ENCODE results near the gene UBXN2A.

UBXN2A gene

DNA sequence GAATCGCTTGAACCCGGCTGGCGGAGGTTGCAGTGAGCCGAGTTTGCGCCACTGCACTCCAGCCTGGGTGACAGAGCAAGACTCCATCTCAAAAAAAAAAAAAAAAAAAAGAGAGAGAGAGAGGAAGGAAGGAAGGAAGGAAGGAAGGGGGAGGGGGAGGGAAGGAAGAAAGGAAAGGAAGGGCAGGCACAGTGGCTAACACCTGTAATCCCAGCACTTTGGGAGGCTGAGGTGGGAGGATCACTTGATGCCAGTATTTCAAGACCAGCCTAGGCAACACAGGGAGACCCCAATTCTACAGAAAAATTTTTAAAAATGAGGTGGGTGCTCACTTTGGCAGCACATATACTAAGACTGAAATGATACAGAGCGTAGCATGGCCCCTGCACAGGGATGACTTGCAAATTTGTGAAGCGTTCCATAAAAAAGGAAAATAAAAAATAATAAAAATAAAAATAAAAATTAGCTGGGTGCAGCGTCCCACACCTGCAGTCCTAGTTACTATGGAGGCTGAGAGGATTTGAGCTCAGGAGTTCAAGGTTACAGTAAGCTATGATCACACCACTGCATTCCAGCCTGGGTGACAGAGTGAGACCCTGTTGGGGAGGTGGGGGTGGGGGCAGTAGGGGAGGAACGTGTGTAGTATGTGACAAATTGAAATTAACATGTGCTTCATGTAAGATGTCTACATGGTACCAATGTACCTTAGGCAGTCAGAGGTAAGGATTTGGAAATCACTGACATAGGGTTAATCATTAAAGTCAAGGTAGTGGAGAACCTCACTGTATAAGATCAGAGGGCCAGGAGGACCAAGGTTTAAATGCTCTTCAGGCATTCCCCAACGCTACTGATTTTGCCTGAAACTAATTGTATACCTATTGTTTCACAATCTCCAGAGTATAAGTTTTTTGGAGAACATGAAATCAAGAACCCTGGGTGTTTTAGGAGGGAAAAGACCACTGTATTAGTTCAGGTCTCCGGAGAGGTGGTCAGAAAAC lies 105.5 kb downstream of the UBXN2A start:
- no peak for DNase-seq (ENCODE audit: low spot score)

GRCh38 chr2:24046599-24046929 lies 106.3 kb downstream of the UBXN2A start:
- no peak for DNase-seq (ENCODE audit: low spot score)

DNA sequence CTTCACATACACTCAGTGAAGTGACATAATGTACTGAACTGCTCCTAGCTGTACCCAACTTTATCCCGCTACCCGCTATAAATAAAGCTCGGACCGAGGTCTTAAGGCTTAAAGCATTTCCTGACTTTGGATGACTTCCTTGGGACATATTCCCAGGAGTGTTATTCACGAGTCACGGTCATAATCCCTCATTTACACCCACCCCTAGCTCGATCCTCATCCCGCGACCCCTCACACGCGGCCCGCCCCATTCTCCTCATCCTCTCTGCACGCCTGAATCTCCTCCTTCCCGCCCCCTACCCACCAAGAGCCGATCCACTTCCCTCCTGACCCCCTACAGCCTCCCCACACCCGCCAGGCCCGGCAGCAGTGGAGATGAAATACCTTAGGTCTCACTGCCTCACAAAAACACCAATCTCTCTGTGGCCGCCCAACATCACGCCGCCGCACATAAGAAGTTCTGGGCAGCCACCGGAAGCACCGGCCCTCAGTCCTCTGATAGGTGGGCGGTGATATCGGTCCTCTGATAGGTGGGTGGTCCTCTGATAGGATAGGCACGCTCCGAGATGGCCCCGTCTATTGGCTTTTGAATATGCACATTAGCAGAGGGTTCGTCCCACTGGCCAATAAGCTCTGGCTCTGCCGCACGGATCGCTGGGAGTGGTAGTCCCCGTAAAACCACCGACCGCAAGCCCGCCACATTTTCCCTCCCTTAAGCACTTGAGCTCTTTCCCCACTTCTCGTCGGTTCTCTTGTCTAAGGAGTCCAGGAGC lies 106.9 kb downstream of the UBXN2A start, which contains the start of gene WDCP:
WDCP (minus strand) TSS at position 462 of the 773 bp plus-strand sequence. CDS start 7,897 bp downstream, outside the sequence.
- peak; percentile 98 for DNase-seq (ENCODE audit: low spot score)

DNA sequence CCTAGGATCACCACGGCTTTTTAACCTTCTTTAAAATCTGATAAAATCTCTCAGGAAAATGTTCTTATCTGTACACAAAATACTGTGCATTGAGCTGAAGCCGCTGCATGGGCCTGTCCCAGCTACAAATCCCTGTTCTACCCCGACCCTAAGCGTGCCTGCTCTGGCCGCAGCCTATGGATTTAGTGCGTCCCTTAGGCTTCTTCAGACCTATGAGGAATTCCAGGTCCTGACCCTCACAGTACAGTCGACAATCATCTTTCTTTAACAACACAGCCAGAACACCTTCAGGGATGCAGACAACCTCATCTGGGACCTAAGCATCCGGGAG lies 107.4 kb downstream of the UBXN2A start:
- DNase-seq (ENCODE audit: low spot score) = no peak

GRCh38 chr2:24048769-24049484 lies 108.7 kb downstream of the UBXN2A start:
- no peak for DNase-seq (ENCODE audit: low spot score)

- DNase-seq (ENCODE audit: low spot score) = peak; percentile 37
Observed at GRCh38 chr2:24049485-24050021, 109.3 kb downstream of the UBXN2A start, which contains the start of gene FKBP1B. Gene FKBP1B (plus strand): TSS chr2:24049741. CDS start chr2:24049850, 109 bp downstream.

DNA sequence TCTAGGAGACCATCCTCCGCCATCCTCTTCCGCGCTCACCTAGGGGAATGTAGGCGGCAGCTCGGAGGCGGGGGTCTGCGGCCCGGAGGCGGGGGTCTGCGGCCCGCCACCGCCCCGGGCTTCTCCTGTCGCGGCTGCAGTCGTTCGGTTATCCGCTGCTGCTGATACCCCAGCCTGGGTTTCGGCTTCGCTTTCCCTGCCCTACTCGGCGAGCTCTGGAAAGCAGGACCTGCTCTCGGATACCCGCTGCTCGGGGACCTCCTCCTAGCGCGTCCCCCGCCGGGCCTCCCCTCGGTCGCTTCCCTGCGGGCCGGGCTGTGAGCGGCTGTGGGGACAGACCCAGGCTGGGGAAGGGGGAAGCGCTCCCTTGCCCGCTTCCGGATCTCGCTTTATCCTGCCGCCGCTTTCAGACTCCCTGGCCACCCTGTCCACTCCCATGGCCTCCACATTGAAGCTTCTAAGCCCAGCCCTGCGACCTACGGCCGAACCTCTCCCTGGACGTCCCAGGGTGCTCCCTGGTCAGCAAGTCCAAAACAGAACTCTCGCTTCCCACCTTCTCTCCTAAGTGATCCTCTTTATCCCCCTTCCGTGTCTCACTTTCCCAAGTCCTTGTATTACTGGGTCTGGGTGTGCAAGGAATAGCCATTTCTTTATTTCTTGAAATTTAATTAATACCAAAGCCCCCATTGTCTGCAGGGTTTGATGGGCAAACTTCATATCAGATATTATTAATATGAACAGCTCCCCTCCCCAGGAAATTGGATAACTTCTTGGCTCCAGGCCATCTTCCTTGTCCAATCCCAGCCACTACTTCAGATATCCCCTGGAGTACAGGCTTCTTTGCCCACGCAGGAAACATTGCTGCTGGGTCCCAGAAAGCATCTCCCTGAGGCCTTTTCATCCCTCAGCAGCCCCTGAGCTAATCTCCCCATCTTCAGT lies 110.0 kb downstream of the UBXN2A start:
- DNase-seq (ENCODE audit: low spot score) = no peak

- no peak for DNase-seq (ENCODE audit: low spot score)
Observed at GRCh38 chr2:24051833-24052232, 111.6 kb downstream of the UBXN2A start.

DNA sequence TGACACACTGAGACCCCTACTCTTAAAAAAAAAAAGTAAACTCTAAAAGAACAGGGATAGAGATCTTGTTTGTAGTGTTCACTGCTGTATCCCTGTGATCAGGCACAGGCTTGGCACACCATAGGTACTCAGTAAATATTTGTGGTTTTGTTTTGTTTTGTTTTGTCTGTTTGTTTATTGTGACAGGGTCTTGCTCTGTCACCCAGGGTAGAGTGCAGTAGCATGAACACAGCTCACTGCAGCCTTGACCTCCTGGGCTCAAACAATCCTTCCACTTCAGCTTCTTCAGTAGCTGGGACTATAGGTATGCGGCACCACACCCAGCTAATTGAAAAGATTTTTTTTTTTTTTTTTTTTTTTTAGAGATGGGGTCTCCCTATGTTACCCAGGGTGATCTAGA lies 112.7 kb downstream of the UBXN2A start:
- no peak for DNase-seq (ENCODE audit: low spot score)

All from kidney capillary endothelial cell (primary cell).